Activated CD8-positive, alpha-beta memory T cell treated with anti-CD3 and anti-CD28 coated beads, Interleukin-2, amount 50 U/mL, for 48 hours (primary cell): ENCODE results near the gene ANGPTL8.

Source experiments
- DNase-seq: peaks from one replicate; pipeline ENCODE4 v3.0.0-alpha.2; 2020

The ANGPTL8 gene

GRCh38 chr19:11238041-11238440, 1.4 kb upstream of the ANGPTL8 start:
- no peak for DNase-seq

GRCh38 chr19:11238781-11239376, 540 bp upstream of the ANGPTL8 start:
- DNase-seq, result no peak

GRCh38 chr19:11240008-11240444, 607 bp downstream of the ANGPTL8 start:
- no peak for DNase-seq

GRCh38 chr19:11242025-11242424, 2.6 kb downstream of the ANGPTL8 start:
- no peak for DNase-seq

- DNase-seq, result peak; percentile 98
Measured at GRCh38 chr19:11242864-11243797, 3.7 kb downstream of the ANGPTL8 start.

- DNase-seq, result no peak
Measured at GRCh38 chr19:11243798-11244169, 4.4 kb downstream of the ANGPTL8 start.

GRCh38 chr19:11244846-11245589, 5.6 kb downstream of the ANGPTL8 start:
- DNase-seq, result no peak

- DNase-seq, result no peak
Measured at GRCh38 chr19:11246941-11247340, 7.5 kb downstream of the ANGPTL8 start.

GRCh38 chr19:11247391-11247790, 8.0 kb downstream of the ANGPTL8 start:
- no peak for DNase-seq

GRCh38 chr19:11247934-11248333, 8.5 kb downstream of the ANGPTL8 start:
- no peak for DNase-seq

- DNase-seq, result no peak
Measured at GRCh38 chr19:11248852-11249251, 9.4 kb downstream of the ANGPTL8 start.

- no peak for DNase-seq
Measured at GRCh38 chr19:11251217-11251616, 11.8 kb downstream of the ANGPTL8 start.

GRCh38 chr19:11251650-11252314, 12.4 kb downstream of the ANGPTL8 start:
- DNase-seq, result no peak

- no peak for DNase-seq
Measured at GRCh38 chr19:11252665-11253355, 13.4 kb downstream of the ANGPTL8 start.

GRCh38 chr19:11254666-11255065, 15.2 kb downstream of the ANGPTL8 start:
- no peak for DNase-seq

GRCh38 chr19:11256189-11256588, 16.8 kb downstream of the ANGPTL8 start:
- DNase-seq, result no peak

GRCh38 chr19:11257846-11258380, 18.5 kb downstream of the ANGPTL8 start:
- no peak for DNase-seq

- DNase-seq, result no peak
Measured at GRCh38 chr19:11260996-11261395, 21.6 kb downstream of the ANGPTL8 start.

- no peak for DNase-seq
Measured at GRCh38 chr19:11261431-11261970, 22.1 kb downstream of the ANGPTL8 start.

GRCh38 chr19:11261971-11262839, 22.8 kb downstream of the ANGPTL8 start, which contains the start of gene DOCK6:
Gene DOCK6 (minus strand): TSS chr19:11262524. CDS start chr19:11262440, 84 bp downstream.
- DNase-seq, result peak; percentile 67

- no peak for DNase-seq
Measured at GRCh38 chr19:11263726-11264125, 24.3 kb downstream of the ANGPTL8 start.
